Measurements from ENCODE around the gene SMAD1.

SMAD1 gene

DNA sequence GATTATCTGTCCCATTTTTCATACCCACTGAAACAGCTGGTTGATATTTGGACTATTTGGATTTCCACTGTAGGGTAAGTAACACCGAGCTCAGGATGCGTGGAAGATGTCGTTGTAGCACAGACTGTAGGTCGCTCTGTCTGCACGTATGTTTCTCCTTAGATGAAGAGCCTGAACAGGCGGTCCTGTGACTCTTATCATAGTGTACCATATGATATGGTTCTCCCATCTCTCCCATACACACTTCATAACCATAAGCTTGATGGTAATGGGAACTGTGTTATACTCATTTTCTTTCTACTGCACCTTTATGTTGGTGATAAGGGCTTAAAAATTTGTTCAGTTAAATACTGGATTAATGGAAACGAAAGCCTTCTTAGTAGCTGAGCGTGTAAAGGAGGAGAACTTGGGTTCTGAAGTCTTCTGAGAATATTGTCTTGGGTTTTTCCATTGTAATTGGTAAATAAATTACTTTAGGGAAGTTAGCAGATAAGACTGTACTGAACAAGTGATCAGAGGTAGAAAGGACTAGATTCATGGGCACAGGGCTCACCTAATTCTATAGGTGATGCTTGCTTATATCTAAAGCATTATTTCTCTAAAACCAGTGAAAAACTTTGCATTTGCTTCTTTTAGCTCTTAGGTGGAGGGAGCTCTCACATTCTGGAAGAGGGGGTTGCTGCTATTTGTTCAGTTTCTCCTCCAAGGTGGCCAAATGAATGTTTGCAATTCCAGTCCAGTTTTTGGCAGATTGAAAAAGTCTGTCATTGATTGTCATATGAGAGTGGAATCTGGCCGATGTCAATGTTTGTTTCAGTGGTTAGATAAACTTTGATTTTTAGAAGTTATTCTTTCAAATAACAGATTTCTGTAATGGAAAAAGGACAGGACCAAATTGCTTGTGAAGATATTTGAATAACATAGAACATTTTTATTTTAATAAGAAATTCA is 15.8 kb downstream of the SMAD1 start:
- no peaks in the 10 kb centered on the region for H3K9me3 Mint-ChIP-seq
- no peak overlapping the region for H3K4me3 Mint-ChIP-seq
- no peaks in the 10 kb centered on the region for H3K4me1 Mint-ChIP-seq (ENCODE audit: low read depth)
- H3K27me3 Mint-ChIP-seq, result peaks cover 44% of the 10 kb centered on the region
- no peaks in the 10 kb centered on the region for H3K36me3 Mint-ChIP-seq (ENCODE audit: low read depth)
- no peak overlapping the region for H3K27ac Mint-ChIP-seq

DNA sequence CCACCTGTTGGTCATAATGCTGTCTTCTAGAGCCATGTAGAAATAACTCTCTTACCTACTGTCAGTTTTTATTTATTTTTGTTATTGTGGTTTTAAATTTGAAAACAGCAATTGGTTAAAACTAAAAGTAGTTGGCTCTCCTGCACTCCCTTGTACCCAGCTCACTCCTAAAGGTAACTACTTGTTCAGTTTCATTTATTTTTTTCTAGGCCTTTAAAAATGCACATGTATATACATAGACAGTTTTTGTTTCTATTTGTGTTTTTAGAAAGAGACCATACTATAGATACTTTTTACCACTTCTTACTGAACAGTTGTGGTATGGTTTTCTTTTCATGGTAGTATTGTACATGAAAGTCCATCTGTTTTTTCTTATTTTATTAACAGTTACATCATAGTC is 16.8 kb downstream of the SMAD1 start:
- Mint-ChIP-seq H3K27ac (no peak overlapping the region), H3K4me3 (no peak overlapping the region), H3K9me3 (no peaks in the 10 kb centered on the region), H3K27me3 (peaks cover 49% of the 10 kb centered on the region), H3K4me1 (ENCODE audit: low read depth) (no peaks in the 10 kb centered on the region), H3K36me3 (ENCODE audit: low read depth) (no peaks in the 10 kb centered on the region)

DNA sequence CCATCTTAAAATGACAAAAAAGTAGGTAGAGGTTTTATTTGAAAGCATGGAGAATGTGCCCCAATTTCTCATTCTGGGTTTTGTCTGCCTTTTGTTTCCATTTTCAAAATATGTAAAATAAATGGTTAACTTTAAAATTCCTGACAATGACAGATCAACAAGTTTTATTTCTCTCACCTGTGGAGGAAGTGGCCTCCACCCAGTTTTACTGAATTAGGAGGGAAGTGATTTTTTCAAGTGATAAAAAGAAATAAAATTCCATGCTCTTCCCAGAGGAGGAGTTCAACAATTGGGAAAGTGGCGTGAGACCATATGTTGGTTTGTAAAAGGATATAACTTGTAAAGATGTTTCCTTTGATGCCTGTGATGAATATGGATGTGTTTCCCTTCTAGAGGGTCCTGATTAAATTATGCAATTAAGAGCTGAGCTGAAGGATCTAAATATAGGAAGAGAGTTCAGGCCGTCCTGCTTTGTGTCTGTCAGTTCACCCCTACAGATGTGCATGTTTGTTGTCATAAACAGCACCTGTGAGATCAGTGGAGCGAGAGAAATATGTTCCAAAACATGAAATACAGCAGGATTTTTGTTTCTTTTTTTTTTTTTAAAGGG is 19.5 kb downstream of the SMAD1 start:
- no peak overlapping the region for H3K4me3 Mint-ChIP-seq
- no peak overlapping the region for H3K27ac Mint-ChIP-seq
- H3K36me3 Mint-ChIP-seq (ENCODE audit: low read depth), result no peaks in the 10 kb centered on the region
- H3K27me3 Mint-ChIP-seq, result peaks cover 34% of the 10 kb centered on the region
- no peaks in the 10 kb centered on the region for H3K9me3 Mint-ChIP-seq
- H3K4me1 Mint-ChIP-seq (ENCODE audit: low read depth), result no peaks in the 10 kb centered on the region

DNA sequence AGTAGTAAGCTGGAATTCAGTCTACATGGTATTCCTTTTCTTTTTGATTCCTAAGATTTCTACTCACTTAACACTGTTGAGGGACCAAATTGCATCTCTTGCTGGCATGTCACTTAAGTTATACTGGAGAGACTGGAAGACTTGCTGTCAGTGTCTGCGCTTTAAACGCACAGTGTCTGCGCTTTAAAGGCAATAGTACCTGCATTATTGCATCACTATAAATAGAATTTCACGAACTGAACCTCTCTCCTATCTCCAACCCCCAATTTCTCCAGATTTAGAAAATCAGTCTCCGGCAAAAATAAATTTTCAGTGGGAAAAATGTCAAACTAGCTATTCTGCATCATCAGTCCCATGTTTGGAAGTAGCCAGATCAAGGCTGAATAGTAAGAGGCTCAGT is 21.2 kb downstream of the SMAD1 start:
- H3K4me3 Mint-ChIP-seq, result no peak overlapping the region
- H3K27me3 Mint-ChIP-seq, result peaks cover 23% of the 10 kb centered on the region
- no peak overlapping the region for H3K27ac Mint-ChIP-seq
- H3K4me1 Mint-ChIP-seq (ENCODE audit: low read depth), result no peaks in the 10 kb centered on the region
- no peaks in the 10 kb centered on the region for H3K9me3 Mint-ChIP-seq
- H3K36me3 Mint-ChIP-seq (ENCODE audit: low read depth), result no peaks in the 10 kb centered on the region

DNA sequence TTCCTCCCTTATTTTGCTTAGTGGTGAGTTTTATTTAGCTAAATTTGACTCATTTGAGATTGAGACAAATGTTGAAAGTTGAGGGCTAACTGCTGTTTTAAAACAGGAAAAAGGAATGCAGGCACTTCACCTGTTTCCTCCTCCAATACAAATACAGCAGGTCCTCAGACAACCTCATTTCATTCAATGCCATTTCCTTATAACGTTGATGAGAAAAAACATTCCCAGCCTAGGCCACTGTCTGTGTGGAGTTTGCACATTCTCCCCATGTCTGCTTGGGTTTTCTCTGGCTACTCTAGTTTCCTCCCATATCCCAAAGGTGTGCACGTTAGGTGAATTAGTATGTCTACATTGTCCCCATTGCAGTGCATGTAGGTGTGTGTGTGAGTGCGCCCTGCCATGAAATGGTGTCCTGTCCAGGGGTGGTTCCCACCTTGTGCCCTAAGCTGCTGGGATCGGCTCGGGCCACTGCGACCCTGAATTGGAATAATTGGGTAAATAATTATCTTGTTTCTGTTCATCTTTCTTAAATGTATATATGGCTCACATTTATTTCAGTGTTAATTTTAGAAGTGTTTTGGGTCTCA is 21.9 kb downstream of the SMAD1 start:
- H3K4me1 Mint-ChIP-seq (ENCODE audit: low read depth), result no peaks in the 10 kb centered on the region
- H3K4me3 Mint-ChIP-seq, result no peak overlapping the region
- H3K27me3 Mint-ChIP-seq, result peaks cover 19% of the 10 kb centered on the region
- no peak overlapping the region for H3K27ac Mint-ChIP-seq
- no peaks in the 10 kb centered on the region for H3K9me3 Mint-ChIP-seq
- H3K36me3 Mint-ChIP-seq (ENCODE audit: low read depth), result no peaks in the 10 kb centered on the region

DNA sequence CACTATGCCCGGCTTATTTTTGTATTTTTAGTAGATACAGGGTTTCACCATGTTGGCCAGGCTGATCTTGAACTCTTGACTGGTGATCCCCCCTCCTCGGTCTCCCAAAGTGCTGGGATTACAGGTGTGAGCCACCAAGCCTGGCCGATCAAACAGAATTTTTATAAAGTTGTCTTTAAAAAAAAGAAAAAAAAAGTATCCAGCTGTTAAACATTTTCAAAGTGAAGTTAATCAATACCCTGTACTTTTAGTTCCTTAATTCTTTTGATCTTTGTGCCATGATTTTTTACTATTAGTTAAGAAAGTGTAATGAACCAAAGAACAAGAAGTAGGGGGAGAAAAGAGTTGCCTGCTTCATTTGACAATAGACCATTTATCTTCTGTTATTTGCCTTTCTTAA is 24.3 kb downstream of the SMAD1 start:
- H3K27me3 Mint-ChIP-seq, result peaks cover 12% of the 10 kb centered on the region
- no peaks in the 10 kb centered on the region for H3K4me1 Mint-ChIP-seq (ENCODE audit: low read depth)
- no peaks in the 10 kb centered on the region for H3K36me3 Mint-ChIP-seq (ENCODE audit: low read depth)
- H3K27ac Mint-ChIP-seq, result no peak overlapping the region
- no peak overlapping the region for H3K4me3 Mint-ChIP-seq
- H3K9me3 Mint-ChIP-seq, result no peaks in the 10 kb centered on the region

DNA sequence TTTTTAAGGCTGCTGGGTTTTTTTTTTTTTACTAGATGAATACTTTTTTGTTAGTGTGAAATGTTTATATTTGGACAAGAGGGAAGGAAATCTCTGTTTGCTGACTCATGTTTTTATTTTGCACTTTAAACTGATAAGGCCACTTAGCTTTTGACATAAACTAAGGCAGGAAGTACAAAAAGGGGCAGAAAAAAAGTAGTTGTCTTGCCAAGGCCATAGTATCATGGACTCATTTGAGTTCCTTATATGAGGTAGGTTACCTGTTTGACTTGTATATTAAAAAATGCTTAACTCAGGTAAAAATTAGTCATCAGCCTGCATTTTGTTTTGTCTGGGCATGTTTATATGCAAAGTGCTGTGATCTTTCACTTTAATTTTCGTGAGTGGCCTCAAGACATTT is 26.0 kb downstream of the SMAD1 start:
- Mint-ChIP-seq H3K4me3 (no peak overlapping the region), H3K27ac (no peak overlapping the region), H3K27me3 (peaks cover 7% of the 10 kb centered on the region), H3K4me1 (ENCODE audit: low read depth) (no peaks in the 10 kb centered on the region), H3K36me3 (ENCODE audit: low read depth) (no peaks in the 10 kb centered on the region), H3K9me3 (peaks cover 12% of the 10 kb centered on the region)

DNA sequence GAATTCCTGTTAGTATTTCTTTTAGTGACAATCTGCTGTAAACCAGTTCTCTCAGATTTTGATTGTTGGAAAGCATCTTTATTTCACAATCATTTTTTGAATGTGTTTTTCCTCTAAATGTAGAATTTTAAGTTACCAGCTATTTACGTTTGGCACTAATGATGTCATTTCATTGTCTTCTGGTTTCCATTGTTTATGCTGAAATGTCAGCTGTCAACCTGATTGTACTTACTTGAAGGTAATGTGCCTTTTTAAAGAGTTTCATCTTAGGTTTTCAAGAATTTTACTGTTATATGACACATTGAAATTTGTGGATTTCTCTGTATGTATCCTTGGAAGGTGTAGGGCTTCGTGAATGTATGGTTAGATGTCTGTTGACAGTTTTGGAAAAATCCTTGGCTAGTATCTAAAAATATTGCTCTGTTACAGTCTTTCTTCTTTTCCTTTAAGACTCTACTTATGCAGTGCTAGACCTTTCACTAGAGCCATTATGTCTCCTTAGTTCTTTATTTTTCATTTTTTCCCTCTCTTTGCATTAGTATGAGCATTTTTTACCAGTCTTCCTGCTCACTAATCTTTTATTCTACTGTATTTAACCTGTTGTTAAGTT is 30.4 kb downstream of the SMAD1 start:
- Mint-ChIP-seq H3K27ac (no peak overlapping the region), H3K4me1 (ENCODE audit: low read depth) (no peaks in the 10 kb centered on the region), H3K4me3 (no peak overlapping the region), H3K36me3 (ENCODE audit: low read depth) (no peaks in the 10 kb centered on the region), H3K9me3 (peaks cover 19% of the 10 kb centered on the region), H3K27me3 (peaks cover 2% of the 10 kb centered on the region)

DNA sequence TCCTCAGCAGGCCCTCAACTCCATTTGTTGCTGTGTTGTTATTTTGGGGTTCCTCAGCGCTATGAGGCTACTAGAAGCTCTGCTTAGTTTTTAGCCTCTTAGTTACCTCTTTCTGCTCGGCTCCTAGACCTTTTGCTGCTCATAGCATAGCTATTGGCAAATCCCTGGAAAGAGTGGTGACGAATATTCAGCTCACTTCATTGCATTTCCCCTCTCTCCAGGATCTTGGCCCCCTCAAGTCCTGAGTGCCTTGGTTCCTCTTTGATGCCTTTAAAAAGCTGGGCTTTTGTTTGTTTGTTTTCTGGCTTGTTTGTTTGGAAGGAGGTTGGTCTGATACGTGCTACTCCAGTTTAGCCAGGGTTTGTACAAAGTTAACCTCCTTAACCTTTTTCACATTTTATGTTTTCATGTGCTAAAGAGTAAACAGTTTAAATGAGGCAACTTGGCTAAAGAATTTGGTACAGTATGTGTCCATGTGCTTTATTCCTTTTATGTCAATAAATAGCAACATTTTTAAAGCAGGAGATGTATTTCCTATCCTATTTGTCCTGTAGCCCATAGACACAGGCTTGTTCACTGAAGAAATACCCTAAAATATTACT is 31.5 kb downstream of the SMAD1 start:
- Mint-ChIP-seq H3K27me3 (peaks cover 5% of the 10 kb centered on the region), H3K4me3 (no peak overlapping the region), H3K4me1 (ENCODE audit: low read depth) (no peaks in the 10 kb centered on the region), H3K27ac (no peak overlapping the region), H3K9me3 (peaks cover 19% of the 10 kb centered on the region), H3K36me3 (ENCODE audit: low read depth) (no peaks in the 10 kb centered on the region)

DNA sequence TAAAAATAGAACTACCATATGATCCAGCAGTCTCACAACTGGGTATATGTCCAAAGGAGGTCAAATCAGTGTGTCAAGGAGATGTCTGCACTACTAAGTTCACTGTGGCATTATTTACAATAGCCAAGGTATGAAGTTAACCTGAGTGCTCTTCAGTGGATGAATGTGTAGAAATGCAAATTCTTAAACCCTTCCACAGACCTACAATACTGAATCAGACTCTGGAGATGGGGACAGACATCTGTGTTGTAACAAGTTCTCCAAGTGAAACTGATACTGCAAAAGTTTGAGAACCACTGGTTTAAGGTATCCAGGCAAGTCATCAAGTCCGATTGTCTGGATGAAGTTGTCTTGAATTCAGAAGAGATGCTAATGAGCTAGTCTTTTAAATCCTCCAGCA is 38.5 kb downstream of the SMAD1 start:
- no peak overlapping the region for H3K27ac Mint-ChIP-seq
- no peak overlapping the region for H3K4me3 Mint-ChIP-seq
- H3K27me3 Mint-ChIP-seq, result peaks cover 14% of the 10 kb centered on the region
- no peaks in the 10 kb centered on the region for H3K36me3 Mint-ChIP-seq (ENCODE audit: low read depth)
- H3K9me3 Mint-ChIP-seq, result no peaks in the 10 kb centered on the region
- H3K4me1 Mint-ChIP-seq (ENCODE audit: low read depth), result no peaks in the 10 kb centered on the region

DNA sequence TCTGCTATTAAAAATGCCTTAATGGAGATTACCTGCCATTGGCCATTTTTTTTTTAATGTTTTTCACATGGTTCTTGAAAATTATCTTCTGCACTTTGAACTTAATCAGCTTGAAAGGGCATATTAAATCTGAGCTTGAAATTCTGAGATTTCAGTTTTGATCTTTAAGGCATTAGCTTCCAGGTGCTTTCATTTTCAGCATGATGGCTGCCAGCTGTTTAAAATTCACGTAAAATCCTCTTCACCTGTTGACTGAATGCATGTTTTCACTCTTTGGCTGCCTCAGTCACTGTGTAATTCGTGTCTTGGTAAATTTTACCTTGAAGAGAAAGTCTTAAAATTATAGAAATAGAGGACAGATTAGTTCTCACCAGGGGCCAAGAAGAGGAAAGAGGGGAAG is 39.6 kb downstream of the SMAD1 start:
- no peak overlapping the region for H3K4me3 Mint-ChIP-seq
- no peaks in the 10 kb centered on the region for H3K36me3 Mint-ChIP-seq (ENCODE audit: low read depth)
- H3K9me3 Mint-ChIP-seq, result no peaks in the 10 kb centered on the region
- H3K4me1 Mint-ChIP-seq (ENCODE audit: low read depth), result no peaks in the 10 kb centered on the region
- peaks cover 14% of the 10 kb centered on the region for H3K27me3 Mint-ChIP-seq
- H3K27ac Mint-ChIP-seq, result no peak overlapping the region

DNA sequence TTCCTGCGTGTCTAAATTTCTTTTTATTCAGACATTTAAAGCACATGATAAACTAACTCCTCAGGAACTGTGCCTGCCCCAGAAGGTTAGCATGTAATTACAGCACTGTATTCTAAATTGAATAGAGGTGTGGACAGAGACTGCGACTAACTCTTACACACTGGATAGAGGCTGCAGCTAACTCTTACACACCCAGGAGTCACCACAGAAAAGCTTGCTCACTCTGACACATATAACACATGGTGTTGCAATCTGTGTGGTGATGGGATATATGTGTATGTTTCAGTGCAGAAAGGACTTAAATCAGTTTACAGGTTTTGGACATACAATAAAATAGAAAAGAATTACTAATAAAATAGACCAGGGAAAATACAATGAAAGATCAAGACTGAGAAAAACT is 41.5 kb downstream of the SMAD1 start:
- Mint-ChIP-seq H3K9me3 (no peaks in the 10 kb centered on the region), H3K4me1 (ENCODE audit: low read depth) (no peaks in the 10 kb centered on the region), H3K4me3 (no peak overlapping the region), H3K27me3 (peaks cover 8% of the 10 kb centered on the region), H3K36me3 (ENCODE audit: low read depth) (no peaks in the 10 kb centered on the region), H3K27ac (no peak overlapping the region)

DNA sequence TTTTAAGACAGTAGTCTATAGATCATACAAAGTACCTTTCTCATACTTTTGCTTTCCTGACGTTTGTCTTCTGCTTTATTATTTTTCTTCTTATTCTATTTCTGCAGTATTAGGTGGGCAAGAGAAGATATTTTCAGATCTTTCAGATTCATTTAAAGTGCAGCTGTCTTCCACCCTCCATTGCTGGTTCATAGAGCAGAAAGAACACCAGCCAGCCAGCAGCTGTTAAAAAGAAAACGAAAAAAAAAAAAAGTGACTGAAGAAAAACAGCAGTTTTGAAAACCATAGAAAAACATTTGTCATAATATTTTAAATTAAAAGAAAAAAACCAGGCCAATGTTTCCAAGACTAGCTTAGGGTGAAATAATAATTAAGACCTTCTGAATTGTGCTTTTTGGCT is 42.9 kb downstream of the SMAD1 start:
- H3K27ac Mint-ChIP-seq, result no peak overlapping the region

DNA sequence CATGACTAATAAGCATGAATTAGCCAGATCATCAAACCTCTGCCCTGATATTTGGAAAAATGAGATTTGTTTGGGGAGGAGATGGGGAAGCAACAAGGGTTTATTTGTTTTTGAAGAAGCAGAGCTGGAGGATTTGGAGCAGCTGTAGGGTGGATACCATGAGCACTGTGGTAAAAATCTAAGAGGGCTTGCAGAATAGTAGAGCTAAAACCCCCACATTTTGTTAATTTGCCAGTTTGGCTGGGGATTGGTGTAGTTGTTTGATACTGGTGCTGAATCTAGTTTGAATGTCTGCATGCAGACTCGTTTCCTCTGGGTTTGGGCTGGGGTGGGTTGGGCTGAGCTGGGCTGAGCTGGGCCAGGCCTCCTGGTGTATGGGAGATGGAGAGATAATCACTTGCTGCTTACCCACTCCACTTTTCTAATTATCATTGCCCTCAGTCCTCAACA is 43.7 kb downstream of the SMAD1 start:
- Mint-ChIP-seq H3K4me1 (ENCODE audit: low read depth) (no peaks in the 10 kb centered on the region), H3K27ac (no peak overlapping the region), H3K27me3 (peaks cover 8% of the 10 kb centered on the region), H3K36me3 (ENCODE audit: low read depth) (no peaks in the 10 kb centered on the region), H3K4me3 (no peak overlapping the region), H3K9me3 (no peaks in the 10 kb centered on the region)

More for the DNA sequence above, 42.9 kb downstream of the SMAD1 start:
- Mint-ChIP-seq H3K36me3 (ENCODE audit: low read depth) (no peaks in the 10 kb centered on the region), H3K4me3 (no peak overlapping the region), H3K27me3 (peaks cover 8% of the 10 kb centered on the region), H3K9me3 (no peaks in the 10 kb centered on the region), H3K4me1 (ENCODE audit: low read depth) (no peaks in the 10 kb centered on the region)

DNA sequence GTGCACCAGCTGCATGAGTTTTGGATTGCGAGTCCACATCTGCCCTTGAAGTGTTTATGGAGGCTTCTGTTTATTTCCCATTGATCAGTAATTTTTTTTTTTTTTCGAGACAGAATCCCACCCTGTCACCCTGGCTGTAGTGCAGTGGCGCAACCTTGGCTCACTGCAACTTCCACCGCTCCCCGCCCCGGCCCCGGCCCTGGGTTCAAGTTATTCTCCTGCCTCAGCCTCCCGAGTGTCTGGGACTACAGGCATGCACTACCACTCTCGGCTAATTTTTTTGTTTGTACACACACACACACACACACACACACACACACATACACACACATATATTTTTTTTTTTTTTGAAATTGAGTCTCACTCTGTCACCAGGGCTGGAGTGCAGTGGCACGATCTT is 46.1 kb downstream of the SMAD1 start:
- no peaks in the 10 kb centered on the region for H3K4me1 Mint-ChIP-seq (ENCODE audit: low read depth)
- H3K36me3 Mint-ChIP-seq (ENCODE audit: low read depth), result no peaks in the 10 kb centered on the region
- H3K27ac Mint-ChIP-seq, result no peak overlapping the region
- no peak overlapping the region for H3K4me3 Mint-ChIP-seq
- H3K27me3 Mint-ChIP-seq, result peaks cover 7% of the 10 kb centered on the region
- H3K9me3 Mint-ChIP-seq, result no peaks in the 10 kb centered on the region

Data from stimulated activated naive CD8-positive, alpha-beta T cell treated with anti-CD3 and anti-CD28 coated beads, Interleukin-15, Interleukin-2, amounts not matched to agents 100 ng/mL and 50 ng/mL, for 24 hours (primary cell).